Fibroblast of villous mesenchyme (primary cell): ENCODE data around the gene CYTH1. TPM values are rescaled to one million over a fixed set of nuclear protein-coding genes. Genes with fewer than 3 reads are reported as not detected.

ENCODE experiments used
- DNase-seq: peaks from one replicate; pipeline ENCODE4 v3.0.0-alpha.2; 2010; ENCODE audit warnings: low read depth
- H3K4me3 ChIP-seq: 2 replicates; pipeline ENCODE4 v1.5.1; 2011; ENCODE audit warnings: low read depth, mild to moderate bottlenecking, low read length
- total RNA-seq: library from RNA; depleted of rRNA; stranded (reverse); fragments of >200 nt; gene quantifications from 2 replicates; pipeline ENCODE4 v1.2.3, GENCODE V29; 2012
- TF ChIP-seq, protein P1 (sequence below): IDR thresholded peaks from 2 replicates; pipeline ENCODE4 v1.5.1; 2012; ENCODE audit warnings: low read depth, mild to moderate bottlenecking, low read length; ENCODE audit not compliant: insufficient read depth

CYTH1 gene
- total RNA-seq, 1 donor, result 19.4 TPM

DNA sequence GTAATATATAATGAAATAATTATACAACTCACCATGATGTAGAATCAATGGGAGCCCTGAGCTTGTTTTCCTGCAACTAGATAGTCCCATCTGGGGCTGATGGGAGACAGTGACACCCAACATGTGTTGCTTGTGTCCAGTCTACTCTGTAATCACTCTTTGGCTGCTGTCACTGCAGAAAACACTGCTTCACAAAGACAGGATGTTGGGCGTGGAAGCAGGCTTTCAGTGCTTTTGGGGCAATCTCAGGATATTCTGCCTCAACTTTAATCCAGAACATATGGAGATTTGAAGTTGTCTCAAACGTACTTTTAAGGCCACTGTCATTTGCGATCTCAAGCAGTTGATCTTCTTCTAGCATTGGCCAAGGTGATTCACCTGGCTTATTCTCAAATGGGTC is 94.9 kb downstream of the CYTH1 start:
- no peak overlapping the region for H3K4me3 ChIP-seq
- DNase-seq, result no peak
- TF ChIP-seq, protein P1, sequence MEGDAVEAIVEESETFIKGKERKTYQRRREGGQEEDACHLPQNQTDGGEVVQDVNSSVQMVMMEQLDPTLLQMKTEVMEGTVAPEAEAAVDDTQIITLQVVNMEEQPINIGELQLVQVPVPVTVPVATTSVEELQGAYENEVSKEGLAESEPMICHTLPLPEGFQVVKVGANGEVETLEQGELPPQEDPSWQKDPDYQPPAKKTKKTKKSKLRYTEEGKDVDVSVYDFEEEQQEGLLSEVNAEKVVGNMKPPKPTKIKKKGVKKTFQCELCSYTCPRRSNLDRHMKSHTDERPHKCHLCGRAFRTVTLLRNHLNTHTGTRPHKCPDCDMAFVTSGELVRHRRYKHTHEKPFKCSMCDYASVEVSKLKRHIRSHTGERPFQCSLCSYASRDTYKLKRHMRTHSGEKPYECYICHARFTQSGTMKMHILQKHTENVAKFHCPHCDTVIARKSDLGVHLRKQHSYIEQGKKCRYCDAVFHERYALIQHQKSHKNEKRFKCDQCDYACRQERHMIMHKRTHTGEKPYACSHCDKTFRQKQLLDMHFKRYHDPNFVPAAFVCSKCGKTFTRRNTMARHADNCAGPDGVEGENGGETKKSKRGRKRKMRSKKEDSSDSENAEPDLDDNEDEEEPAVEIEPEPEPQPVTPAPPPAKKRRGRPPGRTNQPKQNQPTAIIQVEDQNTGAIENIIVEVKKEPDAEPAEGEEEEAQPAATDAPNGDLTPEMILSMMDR, result no peak

DNA sequence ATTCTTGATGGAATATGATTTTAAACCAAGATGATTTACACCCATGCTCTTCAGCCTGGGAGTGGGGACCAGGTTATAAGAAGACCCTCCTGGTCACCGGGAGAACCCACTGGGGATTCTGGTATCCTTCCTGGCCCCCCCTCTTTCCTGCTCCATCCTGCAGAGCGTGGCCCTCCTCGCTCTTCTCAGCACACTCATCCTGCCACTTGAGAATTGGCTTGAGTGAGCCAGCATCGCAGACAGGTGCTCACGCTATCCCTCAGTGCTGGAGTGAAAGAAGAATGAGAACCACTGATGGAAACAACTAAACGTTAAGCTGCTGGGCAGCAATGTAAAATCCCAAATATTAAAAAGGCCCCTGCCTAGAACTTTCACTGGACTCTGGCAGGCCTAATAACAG is 98.0 kb downstream of the CYTH1 start:
- no peak for DNase-seq
- H3K4me3 ChIP-seq, result no peak overlapping the region
- TF ChIP-seq, protein P1, result no peak

DNA sequence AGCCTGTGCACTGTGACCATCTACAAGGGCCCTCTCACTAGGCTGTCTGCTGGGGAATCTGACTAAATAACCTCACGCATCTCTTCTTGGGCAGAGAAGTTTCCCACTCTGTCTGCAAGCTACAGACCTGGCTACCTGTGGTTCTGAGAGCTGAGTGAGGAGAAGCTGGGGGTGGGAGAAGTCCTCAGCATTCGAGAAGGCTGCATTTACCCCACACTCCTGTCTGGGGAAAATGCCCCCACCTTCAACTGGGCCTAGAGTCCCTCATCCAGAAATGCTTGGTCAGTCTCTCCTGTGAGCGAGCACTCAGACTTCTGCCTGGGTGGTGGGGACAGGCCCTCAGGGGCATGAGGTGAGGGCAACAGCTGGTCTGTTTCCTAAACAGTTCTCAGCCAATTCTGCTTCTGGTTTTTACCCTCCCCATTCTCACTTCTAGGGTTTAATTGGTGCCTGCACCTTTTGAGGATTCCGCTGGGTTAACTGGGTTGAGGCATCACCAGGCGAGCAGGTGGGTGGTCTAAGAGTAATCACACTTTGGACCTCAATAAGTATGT is 98.6 kb downstream of the CYTH1 start:
- H3K4me3 ChIP-seq, result no peak overlapping the region
- TF ChIP-seq, protein P1, result no peak
- DNase-seq, result no peak

DNA sequence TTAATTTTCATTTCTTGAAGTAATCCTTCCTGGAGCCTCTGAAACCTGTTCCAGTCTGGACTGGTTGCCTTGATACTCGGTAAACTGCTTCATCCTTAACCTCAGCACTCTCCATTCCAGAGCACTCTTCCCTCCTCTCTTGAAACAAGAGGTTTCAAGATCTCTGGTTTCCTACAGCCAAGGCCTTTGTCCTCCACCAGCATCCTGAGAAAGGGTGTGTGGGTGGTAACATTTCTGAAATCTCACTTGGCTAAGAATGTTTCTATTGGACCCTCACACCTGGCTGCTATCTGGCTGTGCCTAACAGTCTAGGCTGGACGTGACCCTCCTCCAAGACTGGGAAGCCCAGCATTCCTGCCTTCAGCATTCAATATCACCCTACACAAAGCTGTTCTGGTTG is 99.7 kb downstream of the CYTH1 start:
- no peak overlapping the region for H3K4me3 ChIP-seq
- TF ChIP-seq, protein P1, result no peak
- DNase-seq, result no peak

DNA sequence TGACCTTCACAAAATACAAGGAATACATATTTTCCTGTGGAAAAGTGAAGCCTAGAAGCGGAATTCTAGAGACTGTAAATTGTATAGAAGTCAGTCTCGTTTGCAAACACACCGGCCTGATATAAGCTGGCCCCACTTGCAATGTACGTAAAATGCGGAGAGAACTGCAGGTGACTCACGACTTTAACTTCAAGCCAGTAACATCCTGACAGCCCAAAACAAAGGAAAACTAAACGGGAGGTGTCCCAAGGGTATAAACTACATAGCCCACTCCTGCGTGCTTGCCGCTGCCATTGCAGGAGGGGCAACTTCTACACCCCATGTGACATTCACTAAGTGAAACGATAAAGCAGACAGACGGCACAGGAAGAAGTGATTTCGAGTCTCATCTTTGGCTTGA is 101.6 kb downstream of the CYTH1 start:
- TF ChIP-seq, protein P1, result no peak
- peak; percentile 65 for DNase-seq
- peak overlapping the region; percentile 49 for H3K4me3 ChIP-seq

DNA sequence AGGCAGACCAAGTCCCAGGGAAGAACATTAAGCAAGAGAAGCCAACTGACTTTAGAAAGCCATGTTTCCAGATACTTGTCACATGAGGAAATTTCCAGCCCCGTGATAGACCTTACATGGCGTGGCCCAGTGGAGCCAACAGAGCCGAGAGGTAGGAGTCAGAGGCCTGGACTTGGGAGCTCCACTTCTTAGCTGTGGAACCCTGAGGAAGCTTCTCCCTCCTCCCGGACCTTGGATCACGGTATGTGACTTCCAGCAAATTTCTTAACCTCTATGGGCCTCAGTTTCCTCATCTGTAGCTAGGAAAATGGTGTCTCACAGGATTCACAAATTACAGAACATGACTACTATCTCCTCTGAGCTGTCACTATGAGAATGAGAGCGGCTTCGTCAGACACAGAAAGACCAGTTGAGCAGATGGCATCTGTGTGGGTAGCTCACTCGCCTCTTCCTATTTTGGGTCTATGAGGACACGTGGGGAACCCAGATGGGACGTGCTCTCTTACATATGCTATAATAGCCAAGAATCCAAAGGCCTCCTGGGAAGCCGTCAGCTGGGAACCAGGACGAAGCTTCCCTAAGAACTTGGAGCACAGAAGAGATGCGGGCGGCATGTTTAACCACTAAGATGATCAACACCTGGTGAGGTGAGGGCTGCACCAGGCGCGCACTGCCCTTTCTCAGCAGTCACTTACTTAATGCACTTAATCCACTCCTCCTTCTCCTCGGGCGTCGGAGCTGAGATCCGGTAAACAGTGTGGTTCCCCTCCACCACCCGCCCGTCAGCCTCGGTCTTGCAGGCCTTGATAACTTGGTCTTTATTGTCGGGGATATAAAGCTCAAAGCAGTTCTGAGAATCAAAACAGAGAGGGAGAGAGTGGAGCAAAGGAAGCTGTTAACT is 102.3 kb downstream of the CYTH1 start:
- TF ChIP-seq, protein P1, result no peak
- peak; percentile 86 for DNase-seq
- H3K4me3 ChIP-seq, result peak overlapping the region; percentile 49
